CD4-positive, alpha-beta T cell (primary cell): ENCODE data around the gene SNED1. TPM values are rescaled to one million over a fixed set of nuclear protein-coding genes. Genes with fewer than 3 reads are reported as not detected.

Source experiments
- ATAC-seq: fragments of 200-7000 bp; cut with Tn5 transposase; one replicate; pipeline ENCODE4 v1.10.0; 2022; ENCODE audit warnings: mild to moderate bottlenecking; ENCODE audit not compliant: poor library complexity
- CTCF ChIA-PET: fragments of 350-600 bp; sonication (Branson Sonifier 250); formaldehyde crosslinking; loops from one replicate; lab custom pipeline; 2021; ENCODE audit warnings: antibody characterized with exemption, inconsistent platforms; lab: Charles Lee
- POLR2A ChIA-PET: fragments of 350-600 bp; sonication (Branson Sonifier 250); formaldehyde crosslinking; loops from one replicate; lab custom pipeline; 2021; ENCODE audit warnings: antibody characterized with exemption, inconsistent platforms; lab: Charles Lee
- DNase-seq, 14 experiments: peaks; one replicate each; pipeline ENCODE4 v3.0.0-alpha.2; 2013 to 2020; ENCODE audit warnings: mixed read lengths in 2 of 14
- H3K27ac ChIP-seq, 2 donors: one replicate each; pipeline versions ENCODE4 v1.5.1 to v1.7.0; 2013; ENCODE audit warnings: low read length in 2 of 2, low read depth in 1 of 2, mild to moderate bottlenecking in 1 of 2
- H3K27me3 ChIP-seq, 2 experiments: 1 replicate in 1 of 2; 2 replicates in 1 of 2; pipeline versions ENCODE4 v1.6.1 to v1.7.0; 2013; ENCODE audit warnings: low read length in 2 of 2, control low read depth in 1 of 2, mild to moderate bottlenecking in 1 of 2, moderate library complexity in 1 of 2; ENCODE audit not compliant: insufficient read depth in 2 of 2, control insufficient read depth in 1 of 2
- H3K36me3 ChIP-seq: one replicate; pipeline ENCODE4 v1.6.1; 2013; ENCODE audit warnings: low read length, control low read depth; ENCODE audit not compliant: insufficient read depth
- H3K4me1 ChIP-seq: one replicate; pipeline ENCODE4 v1.6.1; 2013; ENCODE audit warnings: low read length, control low read depth; ENCODE audit not compliant: insufficient read depth
- H3K4me3 ChIP-seq: one replicate; pipeline ENCODE4 v1.5.1; 2013; ENCODE audit warnings: mild to moderate bottlenecking, low read length, moderate library complexity
- H3K9me3 ChIP-seq, 2 experiments: 1 replicate in 1 of 2; 2 replicates in 1 of 2; pipeline versions ENCODE4 v1.6.1 to v1.7.0; 2013; ENCODE audit warnings: low read length in 2 of 2, mild to moderate bottlenecking in 2 of 2, control low read depth in 1 of 2, moderate library complexity in 1 of 2; ENCODE audit not compliant: control insufficient read depth in 1 of 2, insufficient read depth in 1 of 2
- H3K27ac Mint-ChIP-seq: one replicate; pipeline ENCODE4 v1.8.0; 2020; ENCODE audit warnings: mixed read lengths
- H3K27me3 Mint-ChIP-seq: one replicate; pipeline ENCODE4 v1.8.0; 2021; ENCODE audit warnings: mixed read lengths
- H3K36me3 Mint-ChIP-seq: one replicate; pipeline ENCODE4 v1.8.0; 2021; ENCODE audit warnings: low read depth, mixed read lengths
- H3K4me1 Mint-ChIP-seq: one replicate; pipeline ENCODE4 v1.8.0; 2021; ENCODE audit warnings: low read depth, mixed read lengths
- H3K4me3 Mint-ChIP-seq: one replicate; pipeline ENCODE4 v1.8.0; 2020; ENCODE audit warnings: mild to moderate bottlenecking, mixed read lengths
- H3K9me3 Mint-ChIP-seq: one replicate; pipeline ENCODE4 v1.8.0; 2020; ENCODE audit warnings: mixed read lengths
- CTCF ChIP-seq: fragments of 200-600 bp; IDR thresholded peaks from one replicate; pipeline ENCODE4 v1.8.0; 2022; ENCODE audit warnings: antibody characterized with exemption, mild to moderate bottlenecking
- intact Hi-C, 2 experiments: fragments of 100-400 bp; cut with DNase I in 1 of 2; cut with micrococcal nuclease in 1 of 2; formaldehyde crosslinking; loops; one replicate each; pipeline versions ENCODE4 v1.15.1 to v1.9.0; 2023 to 2025; cut with DNase I, micrococcal nuclease
- total RNA-seq, 174 experiments: library from RNA in 2 of 174; stranded (reverse) in 2 of 174; gene quantifications; one replicate each; pipeline ENCODE4 v1.2.3 and lab custom pipeline; 2021 to 2026

Gene SNED1
- total RNA-seq, 2 experiments from 2014 or later = 42.0 to 42.7 TPM

DNA sequence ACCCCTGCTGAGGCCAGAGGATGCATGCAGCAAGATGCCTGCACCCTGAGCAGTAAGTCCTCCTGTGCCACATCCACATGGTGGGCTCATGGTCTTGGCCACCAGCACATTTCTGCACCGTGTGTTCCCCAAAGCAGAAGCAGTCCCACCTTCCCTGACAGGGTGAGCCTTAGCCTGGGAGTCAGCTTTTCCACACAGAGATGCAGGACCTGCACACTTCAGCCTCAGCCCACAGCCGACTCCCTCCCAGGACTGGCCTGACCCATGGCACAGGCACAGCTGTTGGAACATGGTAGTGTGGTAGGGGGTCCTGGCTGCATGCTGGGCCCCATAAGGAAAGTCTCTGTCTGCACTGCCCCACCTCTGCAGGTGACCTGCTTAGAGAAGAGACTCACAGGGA, 5.0 kb downstream of the SNED1 start:
- H3K9me3 Mint-ChIP-seq = peaks cover 14% of the 10 kb centered on the region
- no peak overlapping the region for H3K4me3 ChIP-seq
- peaks cover 5% of the 10 kb centered on the region for H3K4me1 ChIP-seq
- no peak overlapping the region for H3K27ac ChIP-seq
- DNase-seq = peak in 1 of 14 experiments; percentile 6
- ATAC-seq = no peak
- H3K27ac Mint-ChIP-seq = no peak overlapping the region
- intact Hi-C loops = no loop called here
- no peak overlapping the region for H3K4me3 Mint-ChIP-seq
- CTCF ChIA-PET = no interaction called here
- POLR2A ChIA-PET = no interaction called here
- TF ChIP-seq CTCF = no peak
- H3K27me3 ChIP-seq = peaks cover 0 to 14% of the 10 kb centered on the region in 2 experiments
- no peaks in the 10 kb centered on the region for H3K36me3 ChIP-seq
- peaks cover 21 to 30% of the 10 kb centered on the region in 2 experiments for H3K9me3 ChIP-seq
- H3K27me3 Mint-ChIP-seq = peaks cover 19% of the 10 kb centered on the region
- H3K36me3 Mint-ChIP-seq = peaks cover 26% of the 10 kb centered on the region
- H3K4me1 Mint-ChIP-seq = peaks cover 18% of the 10 kb centered on the region

- no peak for ATAC-seq
- Mint-ChIP-seq H3K4me3 (no peak overlapping the region), H3K36me3 (peaks cover 26% of the 10 kb centered on the region), H3K9me3 (peaks cover 14% of the 10 kb centered on the region), H3K27me3 (peaks cover 19% of the 10 kb centered on the region), H3K4me1 (peaks cover 23% of the 10 kb centered on the region), H3K27ac (no peak overlapping the region)
- no peak overlapping the region for H3K4me3 ChIP-seq
- H3K27me3 ChIP-seq = peaks cover 0 to 14% of the 10 kb centered on the region in 2 experiments
- ChIA-PET CTCF (no interaction called here), POLR2A (no interaction called here)
- peaks cover 21 to 35% of the 10 kb centered on the region in 2 experiments for H3K9me3 ChIP-seq
- no peak overlapping the region for H3K27ac ChIP-seq
- TF ChIP-seq CTCF = no peak
- H3K4me1 ChIP-seq = peaks cover 11% of the 10 kb centered on the region
- H3K36me3 ChIP-seq = no peaks in the 10 kb centered on the region
- no peak for DNase-seq
- intact Hi-C loops = no loop called here
These were observed 5.6 kb downstream of the SNED1 start for GRCh38 chr2:241003830-241004564.

- ATAC-seq (no peak), DNase-seq (no peak)
- ChIA-PET CTCF (no interaction called here), POLR2A (no interaction called here)
- Mint-ChIP-seq H3K9me3 (peaks cover 14% of the 10 kb centered on the region), H3K27ac (no peak overlapping the region), H3K27me3 (peaks cover 7% of the 10 kb centered on the region), H3K36me3 (peaks cover 26% of the 10 kb centered on the region), H3K4me1 (peaks cover 29% of the 10 kb centered on the region), H3K4me3 (no peak overlapping the region)
- no peaks in the 10 kb centered on the region for H3K36me3 ChIP-seq
- no peak overlapping the region for H3K27ac ChIP-seq
- intact Hi-C loops = no loop called here
- H3K27me3 ChIP-seq = peaks cover 0 to 3% of the 10 kb centered on the region in 2 experiments
- no peak for TF ChIP-seq CTCF
- H3K9me3 ChIP-seq = peaks cover 21 to 35% of the 10 kb centered on the region in 2 experiments
- peaks cover 26% of the 10 kb centered on the region for H3K4me1 ChIP-seq
- H3K4me3 ChIP-seq = no peak overlapping the region
These were observed 7.2 kb downstream of the SNED1 start for GRCh38 chr2:241005569-241005968.
